Right lobe of liver (tissue), 6 donors: Measurements from ENCODE around the gene RALGPS1. TPM values are rescaled to one million over a fixed set of nuclear protein-coding genes. Genes with fewer than 3 reads are reported as not detected.

Experiments
- ATAC-seq, 4 donors: fragments of 200-7000 bp; cut with Tn5 transposase; one replicate each; pipeline ENCODE4 v1.9.1; 2020; ENCODE audit warnings: mild to moderate bottlenecking in 4 of 4, moderate library complexity in 4 of 4
- DNase-seq, 3 donors: peaks; one replicate each; pipeline ENCODE4 v3.0.0-alpha.2; 2020
- H3K27ac ChIP-seq, 3 donors: fragments of 200-600 bp; one replicate each; pipeline ENCODE4 v1.8.0; 2022
- H3K27me3 ChIP-seq, 2 donors: fragments of 200-600 bp; one replicate each; pipeline ENCODE4 v1.8.0; 2022
- H3K36me3 ChIP-seq, 4 donors: fragments of 200-600 bp; sonication (generic) in 1 of 4; one replicate each; pipeline versions ENCODE4 v1.5.1 to v1.8.0; 2017 to 2022; ENCODE audit warnings: control low read depth in 1 of 4
- H3K4me1 ChIP-seq, 4 donors: fragments of 200-600 bp; sonication (generic) in 1 of 4; one replicate each; pipeline versions ENCODE4 v1.5.1 to v1.8.0; 2017 to 2022; ENCODE audit warnings: control low read depth in 1 of 4
- H3K4me3 ChIP-seq, 3 donors: fragments of 200-600 bp; one replicate each; pipeline ENCODE4 v1.8.0; 2022
- H3K9me3 ChIP-seq, 4 donors: fragments of 200-600 bp; sonication (generic) in 1 of 4; one replicate each; pipeline versions ENCODE4 v1.5.1 to v1.8.0; 2017 to 2022; ENCODE audit warnings: control low read depth in 1 of 4
- CTCF ChIP-seq, 4 donors: fragments of 200-600 bp in 3 of 4; fragments of 450-650 bp in 1 of 4; IDR thresholded peaks; one replicate each; pipeline versions ENCODE4 v1.5.1 to v1.8.0; 2016 to 2022; ENCODE audit warnings: antibody characterized with exemption in 4 of 4, mild to moderate bottlenecking in 2 of 4
- POLR2A ChIP-seq: fragments of 450-650 bp; IDR thresholded peaks from one replicate; pipeline ENCODE4 v1.6.1; 2017; ENCODE audit warnings: antibody characterized with exemption, mild to moderate bottlenecking
- WGBS: methylation state at CpG from one replicate; pipeline ENCODE4 v1.1.6; 2018; ENCODE audit warnings: low coverage, low lambda C conversion rate; ENCODE audit not compliant: insufficient coverage; ENCODE audit errors: missing lambda C conversion rate; 5-methylcytosine and 5-hydroxymethylcytosine counted together
- intact Hi-C, 2 donors: fragments of 100-400 bp; cut with DNase I; formaldehyde crosslinking; loops; one replicate each; pipeline versions ENCODE4 v1.11.2 to v1.14.1; 2022
- total RNA-seq, 6 experiments: library from RNA; depleted of rRNA in 2 of 6; stranded (reverse); fragments of >200 nt in 2 of 6; fragmentation: NEBNext Ultra II Directional in 3 of 6; extraction: Animal tissue kit (Norgen Biotek cat#: 25700) in 3 of 6; gene quantifications; one replicate each; pipeline versions ENCODE4 v1.1.0 to v1.2.4, GENCODE V29; 2016 to 2023
- donor health status: DM: no; HTN: yes; CAD: no.
- donor health status: DM: no; HTN: no; CAD: no.
- donor health status: DM: no; HTN: no; CAD: no.
- donor health status: DM: no; HTN: yes; CAD: no.
- donor health status: DM: no; HTN: yes; CAD: no.

RALGPS1 gene
- total RNA-seq, 6 experiments from 2014 or later, result 1.2 to 3.8 (median 2.4) TPM

GRCh38 chr9:126893079-126893478, 21.5 kb upstream of the RALGPS1 start:
- Histone ChIP-seq H3K9me3 (no peaks in the 10 kb centered on the region), H3K27me3 (no peaks in the 10 kb centered on the region), H3K36me3 (no peaks in the 10 kb centered on the region), H3K27ac (no peak overlapping the region), H3K4me1 (no peaks in the 10 kb centered on the region), H3K4me3 (no peak overlapping the region)
- DNase-seq (no peak), ATAC-seq (no peak)
- intact Hi-C loops, result no loop called here
- no peak for TF ChIP-seq POLR2A
- peak; percentile 14 to 30 (median 22) for TF ChIP-seq CTCF (IDR thresholded peaks at IDR 0.05)
- 36% methylated on average over 5 of the region's 5 CpGs for WGBS

- WGBS, result 54% methylated on average over 3 of the region's 4 CpGs
- DNase-seq, result no peak
- intact Hi-C loops, result no loop called here
- H3K36me3 ChIP-seq, result no peaks in the 10 kb centered on the region
- no peak for ATAC-seq
- H3K27ac ChIP-seq, result no peak overlapping the region
- H3K4me3 ChIP-seq, result no peak overlapping the region
- no peak for TF ChIP-seq POLR2A
- TF ChIP-seq CTCF (IDR thresholded peaks at IDR 0.05), result no peak
- no peaks in the 10 kb centered on the region for H3K27me3 ChIP-seq
- no peaks in the 10 kb centered on the region for H3K9me3 ChIP-seq
- H3K4me1 ChIP-seq, result no peaks in the 10 kb centered on the region
These were observed 20.5 kb upstream of the RALGPS1 start for GRCh38 chr9:126894052-126894603.

- TF ChIP-seq POLR2A, result no peak
- no peak for TF ChIP-seq CTCF (IDR thresholded peaks at IDR 0.05)
- Histone ChIP-seq H3K27ac (no peak overlapping the region), H3K4me1 (no peaks in the 10 kb centered on the region), H3K9me3 (no peaks in the 10 kb centered on the region), H3K36me3 (no peaks in the 10 kb centered on the region), H3K27me3 (no peaks in the 10 kb centered on the region), H3K4me3 (no peak overlapping the region)
- WGBS, result 83% methylated on average over 3 of the region's 3 CpGs
- ATAC-seq (no peak), DNase-seq (no peak)
- intact Hi-C loops, result no loop called here
These were observed 12.4 kb upstream of the RALGPS1 start for GRCh38 chr9:126902210-126902609.

GRCh38 chr9:126904586-126904985, 10.0 kb upstream of the RALGPS1 start:
- DNase-seq, result no peak
- TF ChIP-seq POLR2A, result no peak
- TF ChIP-seq CTCF (IDR thresholded peaks at IDR 0.05), result no peak
- WGBS, result 81% methylated on average over 2 of the region's 3 CpGs
- ATAC-seq, result no peak
- no peak overlapping the region for H3K4me3 ChIP-seq
- H3K36me3 ChIP-seq, result no peaks in the 10 kb centered on the region
- H3K27ac ChIP-seq, result no peak overlapping the region
- intact Hi-C loops, result no loop called here
- no peaks in the 10 kb centered on the region for H3K9me3 ChIP-seq
- H3K4me1 ChIP-seq, result no peaks in the 10 kb centered on the region
- H3K27me3 ChIP-seq, result no peaks in the 10 kb centered on the region

- TF ChIP-seq CTCF (IDR thresholded peaks at IDR 0.05) (no peak), POLR2A (no peak)
- no peak for DNase-seq
- Histone ChIP-seq H3K36me3 (no peaks in the 10 kb centered on the region), H3K4me1 (no peaks in the 10 kb centered on the region), H3K27me3 (no peaks in the 10 kb centered on the region), H3K9me3 (no peaks in the 10 kb centered on the region), H3K4me3 (no peak overlapping the region), H3K27ac (no peak overlapping the region)
- 50% methylated on average over 5 of the region's 6 CpGs for WGBS
- intact Hi-C loops, result no loop called here
- ATAC-seq, result no peak
These were observed 8.5 kb upstream of the RALGPS1 start for GRCh38 chr9:126906091-126906490.
